Aorta (tissue), 5 donors: Measurements from ENCODE around the gene EPS8L1. TPM values are rescaled to one million over a fixed set of nuclear protein-coding genes. Genes with fewer than 3 reads are reported as not detected.
A peak's percentile ranks its signal among the peaks of the same experiment; 100 is the strongest.
"Not testable (repeated sequence)": the region's sequence is repeated elsewhere in the genome, so short reads cannot be mapped to it uniquely, and the experiment has no call there.

Source experiments
- ATAC-seq: fragments of 200-7000 bp; cut with Tn5 transposase; one replicate; pipeline ENCODE4 v1.9.1; 2022; ENCODE audit warnings: moderate library complexity; ENCODE audit not compliant: low FRiP score
- DNase-seq, 2 donors: peaks; one replicate each; pipeline ENCODE4 v3.0.0-alpha.2; 2020
- H3K27ac ChIP-seq, 2 donors: one replicate each; pipeline ENCODE4 v1.5.1; 2013; ENCODE audit warnings: low read length in 2 of 2, mild to moderate bottlenecking in 2 of 2, moderate library complexity in 2 of 2, control low read depth in 1 of 2, inconsistent platforms in 1 of 2, low read depth in 1 of 2
- H3K27me3 ChIP-seq, 2 donors: one replicate each; pipeline ENCODE4 v1.6.1; 2013; ENCODE audit warnings: control low read depth in 1 of 2, low read length in 1 of 2, mild to moderate bottlenecking in 1 of 2, moderate library complexity in 1 of 2; ENCODE audit not compliant: insufficient read depth in 2 of 2, control insufficient read depth in 1 of 2
- H3K36me3 ChIP-seq, 2 donors: one replicate each; pipeline ENCODE4 v1.6.1; 2013; ENCODE audit warnings: control low read depth in 1 of 2, low read length in 1 of 2, mild to moderate bottlenecking in 1 of 2; ENCODE audit not compliant: insufficient read depth in 2 of 2, control insufficient read depth in 1 of 2
- H3K4me1 ChIP-seq, 2 donors: one replicate each; pipeline ENCODE4 v1.6.1; 2013; ENCODE audit warnings: low read length in 2 of 2, control low read depth in 1 of 2, mild to moderate bottlenecking in 1 of 2, moderate library complexity in 1 of 2; ENCODE audit not compliant: insufficient read depth in 2 of 2, control insufficient read depth in 1 of 2
- H3K4me3 ChIP-seq, 2 donors: one replicate each; pipeline ENCODE4 v1.5.1; 2013; ENCODE audit warnings: low read length in 2 of 2, control low read depth in 1 of 2, mild to moderate bottlenecking in 1 of 2
- H3K9me3 ChIP-seq: one replicate; pipeline ENCODE4 v1.6.1; 2013; ENCODE audit warnings: mild to moderate bottlenecking, low read length; ENCODE audit not compliant: control insufficient read depth
- WGBS, 2 donors: extraction: QIAGEN DNeasy Blood & Tissue Kit; methylation state at CpG; one replicate each; pipeline ENCODE4 v1.1.7; 2013; 5-methylcytosine and 5-hydroxymethylcytosine counted together
- intact Hi-C, 2 donors: fragments of 100-400 bp; cut with DNase I; formaldehyde crosslinking; loops; one replicate each; pipeline versions ENCODE4 v1.14.2 to v1.15.0; 2022
- long read RNA-seq, 2 donors: library from polyadenylated mRNA; unstranded; transcript quantifications; one replicate each; pipeline ENCODE4 v2.0.0, GENCODE V29; 2020 to 2021
- polyA plus RNA-seq, 2 donors: library from polyadenylated mRNA; stranded (reverse); fragments of 200-250 nt; gene quantifications; one replicate each; pipeline ENCODE4 v1.2.3, GENCODE V29; 2013
- total RNA-seq, 2 donors: library from RNA; stranded (reverse); fragmentation: NEBNext Ultra II Directional; extraction: Animal tissue kit (Norgen Biotek cat#: 25700); gene quantifications; one replicate each; pipeline ENCODE4 v1.2.1, GENCODE V29; 2021
- donor health status: healthy with polysubstance abuse.
- donor health status: Bipolar disorder and iron deficiency.
- donor health status: DM: no; HTN: no; CAD: no.
- donor health status: DM: no; HTN: no; CAD: no.
- donor health status: DM: yes; HTN: yes; CAD: no.

EPS8L1 gene
- total RNA-seq (1 to 10 TPM in 1 of 2 donors, under 1 TPM in 1; 0.81 to 4.1 TPM), polyA plus RNA-seq (10 to 100 TPM in 1 of 2 donors, under 1 TPM in 1; 0.38 to 10.8 TPM)
- long read RNA-seq, donor 1, partial matches to known transcripts = 0 of 2 reads
- long read RNA-seq, donor 1, other reads (novel, unspliced or antisense) = 0 of 2 reads
- long read RNA-seq, donor 2, partial matches to known transcripts = 1 of 1 reads
- long read RNA-seq, donor 2, other reads (novel, unspliced or antisense) = 0 of 1 reads

- ATAC-seq (no peak), DNase-seq (no peak)
- Histone ChIP-seq H3K4me1 (no peaks in the 10 kb centered on the region), H3K27me3 (no peaks in the 10 kb centered on the region), H3K36me3 (no peaks in the 10 kb centered on the region), H3K9me3 (no peaks in the 10 kb centered on the region), H3K27ac (no peak within 1 kb of the TSS), H3K4me3 (no peak within 1 kb of the TSS)
- intact Hi-C loops = no loop called here
- WGBS, 2 donors = 36 to 40% methylated on average over 18 of the region's 18 CpGs
Measured at GRCh38 chr19:55075371-55075998, at the start of gene EPS8L1. TSS of gene EPS8L1 (plus strand) at chr19:55075869. CDS start at chr19:55076445, 576 bp downstream.

GRCh38 chr19:55027140-55027471, 48.6 kb upstream of the EPS8L1 start:
- DNase-seq, H3K4me3 ChIP-seq, H3K4me1 ChIP-seq, ATAC-seq, H3K36me3 ChIP-seq, H3K27ac ChIP-seq, H3K9me3 ChIP-seq, intact Hi-C loops, H3K27me3 ChIP-seq: not testable (repeated sequence)
- WGBS, 2 donors = 93 to 94% methylated on average over 3 to 10 of the region's 12 CpGs

GRCh38 chr19:55027472-55028337, 48.0 kb upstream of the EPS8L1 start:
- DNase-seq = no peak
- no peaks in the 10 kb centered on the region for H3K27me3 ChIP-seq
- no peak for ATAC-seq
- no peaks in the 10 kb centered on the region for H3K4me1 ChIP-seq
- H3K36me3 ChIP-seq = no peaks in the 10 kb centered on the region
- intact Hi-C loops = no loop called here
- no peak overlapping the region for H3K4me3 ChIP-seq
- WGBS, 2 donors = 80 to 82% methylated on average over 21 of the region's 21 CpGs
- H3K9me3 ChIP-seq = no peaks in the 10 kb centered on the region
- H3K27ac ChIP-seq = no peak overlapping the region

GRCh38 chr19:55028757-55029156, 46.9 kb upstream of the EPS8L1 start:
- H3K36me3 ChIP-seq = no peaks in the 10 kb centered on the region
- intact Hi-C loops = no loop called here
- no peak overlapping the region for H3K27ac ChIP-seq
- H3K4me3 ChIP-seq = no peak overlapping the region
- DNase-seq (no peak), ATAC-seq (no peak)
- no peaks in the 10 kb centered on the region for H3K27me3 ChIP-seq
- WGBS, 2 donors = 87 to 89% methylated on average over 7 of the region's 7 CpGs
- H3K9me3 ChIP-seq = no peaks in the 10 kb centered on the region
- no peaks in the 10 kb centered on the region for H3K4me1 ChIP-seq

- Histone ChIP-seq H3K27ac (no peak overlapping the region), H3K9me3 (no peaks in the 10 kb centered on the region), H3K4me1 (no peaks in the 10 kb centered on the region), H3K4me3 (no peak overlapping the region), H3K27me3 (no peaks in the 10 kb centered on the region), H3K36me3 (no peaks in the 10 kb centered on the region)
- ATAC-seq (no peak), DNase-seq (no peak)
- 29 to 33% methylated on average over 7 of the region's 7 CpGs for WGBS, 2 donors
- intact Hi-C loops = no loop called here
Measured at GRCh38 chr19:55031178-55031577, 44.5 kb upstream of the EPS8L1 start.

- Histone ChIP-seq H3K4me1 (no peaks in the 10 kb centered on the region), H3K9me3 (no peaks in the 10 kb centered on the region), H3K27ac (no peak overlapping the region), H3K27me3 (no peaks in the 10 kb centered on the region), H3K4me3 (no peak overlapping the region), H3K36me3 (no peaks in the 10 kb centered on the region)
- ATAC-seq (peak; percentile 50), DNase-seq (no peak)
- 83 to 91% methylated on average over 22 of the region's 22 CpGs for WGBS, 2 donors
- intact Hi-C loops = no loop called here
Measured at GRCh38 chr19:55032170-55032800, 43.4 kb upstream of the EPS8L1 start.

- intact Hi-C loops, H3K4me3 ChIP-seq, H3K4me1 ChIP-seq, H3K27me3 ChIP-seq, H3K36me3 ChIP-seq, ATAC-seq, DNase-seq, H3K9me3 ChIP-seq, H3K27ac ChIP-seq: not testable (repeated sequence)
- WGBS, 2 donors = 93% methylated on average over 62 to 70 of the region's 70 CpGs
Measured at GRCh38 chr19:55032976-55033643, 42.6 kb upstream of the EPS8L1 start.

GRCh38 chr19:55034751-55035150, 40.9 kb upstream of the EPS8L1 start:
- WGBS, 2 donors = 91 to 93% methylated on average over 13 of the region's 13 CpGs
- Histone ChIP-seq H3K4me1 (no peaks in the 10 kb centered on the region), H3K36me3 (no peaks in the 10 kb centered on the region), H3K4me3 (no peak overlapping the region), H3K9me3 (no peaks in the 10 kb centered on the region), H3K27ac (no peak overlapping the region), H3K27me3 (no peaks in the 10 kb centered on the region)
- intact Hi-C loops = no loop called here
- DNase-seq = no peak
- no peak for ATAC-seq
